Activated naive CD8-positive, alpha-beta T cell (primary cell): ENCODE measurements around the gene SCO2.

Experiments used
- H3K27ac Mint-ChIP-seq: one replicate; pipeline ENCODE4 v1.8.0; 2021; ENCODE audit warnings: mixed read lengths
- H3K27me3 Mint-ChIP-seq: one replicate; pipeline ENCODE4 v1.8.0; 2021; ENCODE audit warnings: mixed read lengths
- H3K36me3 Mint-ChIP-seq: one replicate; pipeline ENCODE4 v1.8.0; 2021; ENCODE audit warnings: mixed read lengths
- H3K4me1 Mint-ChIP-seq: one replicate; pipeline ENCODE4 v1.8.0; 2021; ENCODE audit warnings: low read depth, mixed read lengths
- H3K4me3 Mint-ChIP-seq: one replicate; pipeline ENCODE4 v1.8.0; 2021; ENCODE audit warnings: mild to moderate bottlenecking, mixed read lengths
- H3K9me3 Mint-ChIP-seq: one replicate; pipeline ENCODE4 v1.8.0; 2021; ENCODE audit warnings: low read depth, mixed read lengths

The SCO2 gene

DNA sequence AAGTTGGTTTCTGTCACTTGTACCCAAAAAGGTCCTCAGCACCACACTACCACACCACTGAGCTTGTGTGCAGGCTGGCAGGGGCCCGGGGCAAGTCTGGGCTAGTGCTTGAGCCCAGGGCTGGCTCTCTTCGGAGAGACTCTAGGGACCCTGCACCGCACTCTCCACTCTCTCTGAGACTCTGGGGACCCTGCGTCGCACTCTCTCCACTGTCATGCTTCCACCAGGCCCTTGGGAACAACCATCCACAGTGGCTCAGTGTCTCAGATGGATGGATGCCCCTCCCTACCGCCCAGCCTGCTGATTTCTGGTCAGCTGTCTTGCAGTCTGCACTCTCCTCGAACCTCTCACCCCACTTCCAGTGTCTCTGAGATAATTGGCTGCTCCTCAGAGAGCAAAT is 48.5 kb downstream of the SCO2 start:
- no peaks in the 10 kb centered on the region for H3K9me3 Mint-ChIP-seq
- H3K27me3 Mint-ChIP-seq, result no peaks in the 10 kb centered on the region
- peaks cover 31% of the 10 kb centered on the region for H3K4me1 Mint-ChIP-seq
- H3K27ac Mint-ChIP-seq, result no peak overlapping the region
- peak overlapping the region; percentile 73 for H3K4me3 Mint-ChIP-seq
- H3K36me3 Mint-ChIP-seq, result no peaks in the 10 kb centered on the region

DNA sequence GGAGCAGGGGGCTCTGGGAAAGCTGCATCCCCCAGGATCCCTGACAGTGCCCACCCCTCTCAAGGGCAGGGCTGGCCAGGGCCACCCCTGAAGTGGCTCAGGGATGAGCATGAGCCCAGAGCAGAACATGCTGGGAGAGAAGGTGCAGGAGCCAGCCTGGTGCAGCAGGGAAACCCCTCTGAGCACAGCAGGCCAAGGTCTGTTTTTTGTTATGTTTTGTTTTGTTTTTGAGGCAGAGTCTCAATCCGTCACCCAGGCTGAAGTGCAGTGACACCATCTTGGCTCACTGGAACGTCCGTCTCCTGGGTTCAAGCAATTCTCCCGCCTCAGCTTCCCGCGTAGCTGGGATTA is 49.8 kb downstream of the SCO2 start:
- H3K4me3 Mint-ChIP-seq, result peak overlapping the region; percentile 73
- no peaks in the 10 kb centered on the region for H3K9me3 Mint-ChIP-seq
- H3K27me3 Mint-ChIP-seq, result no peaks in the 10 kb centered on the region
- peak overlapping the region; percentile 54 for H3K27ac Mint-ChIP-seq
- no peaks in the 10 kb centered on the region for H3K36me3 Mint-ChIP-seq
- peaks cover 42% of the 10 kb centered on the region for H3K4me1 Mint-ChIP-seq

DNA sequence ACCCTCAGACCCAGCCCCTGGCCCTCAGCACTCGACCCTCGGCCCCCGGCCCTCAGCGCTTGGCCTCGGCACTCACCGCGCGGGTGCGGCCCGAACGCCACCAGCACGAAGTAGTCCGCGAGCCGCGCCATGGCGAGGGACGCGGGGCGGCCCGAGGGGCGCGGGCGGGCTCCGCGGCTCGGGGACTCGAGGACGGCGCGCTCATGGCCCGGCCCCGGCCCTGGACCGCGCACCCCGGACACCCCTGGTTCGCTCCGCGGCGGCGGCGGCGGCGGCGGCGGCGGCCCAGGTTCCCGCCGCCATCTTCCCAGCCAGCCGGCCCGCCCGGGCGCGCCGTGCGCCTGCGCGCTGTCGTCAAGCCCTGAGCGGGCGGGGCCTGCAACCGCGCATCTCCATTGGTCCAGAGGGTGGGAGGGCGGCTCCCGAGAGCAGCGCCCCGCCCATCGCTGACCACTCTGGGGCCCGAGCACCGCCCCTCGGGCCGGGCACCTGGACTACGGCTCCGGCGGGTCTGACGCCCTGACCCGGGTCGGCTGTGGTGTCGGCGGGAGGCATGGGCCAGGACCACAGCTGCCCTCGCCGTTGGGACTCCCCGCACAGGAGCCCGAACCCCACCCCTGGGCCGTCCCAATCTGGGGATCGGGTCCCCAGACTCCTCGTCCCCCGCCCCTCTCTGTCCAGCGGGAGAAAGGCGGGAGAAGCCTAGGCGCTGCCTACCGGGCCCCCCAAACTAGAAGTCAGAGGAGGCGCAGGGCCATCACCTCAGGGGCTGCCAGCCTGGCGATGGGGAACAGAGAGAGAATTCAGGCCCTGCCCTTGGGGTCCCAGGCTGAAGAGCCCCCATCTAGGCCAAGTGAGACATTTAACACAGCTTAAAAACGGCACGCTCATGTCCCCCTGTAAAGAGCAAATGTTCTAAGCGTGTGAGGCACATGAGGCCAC is 50.4 kb downstream of the SCO2 start, which contains the start of gene SBF1:
Gene SBF1 (minus strand): TSS at position 326 of the 942 bp plus-strand sequence. CDS start 195 bp downstream, at position 131.
- Mint-ChIP-seq H3K4me3 (peak within 1 kb of the TSS; percentile 93), H3K36me3 (no peaks in the 10 kb centered on the region), H3K27ac (peak within 1 kb of the TSS; percentile 95), H3K27me3 (no peaks in the 10 kb centered on the region), H3K4me1 (peaks cover 45% of the 10 kb centered on the region), H3K9me3 (no peaks in the 10 kb centered on the region)

DNA sequence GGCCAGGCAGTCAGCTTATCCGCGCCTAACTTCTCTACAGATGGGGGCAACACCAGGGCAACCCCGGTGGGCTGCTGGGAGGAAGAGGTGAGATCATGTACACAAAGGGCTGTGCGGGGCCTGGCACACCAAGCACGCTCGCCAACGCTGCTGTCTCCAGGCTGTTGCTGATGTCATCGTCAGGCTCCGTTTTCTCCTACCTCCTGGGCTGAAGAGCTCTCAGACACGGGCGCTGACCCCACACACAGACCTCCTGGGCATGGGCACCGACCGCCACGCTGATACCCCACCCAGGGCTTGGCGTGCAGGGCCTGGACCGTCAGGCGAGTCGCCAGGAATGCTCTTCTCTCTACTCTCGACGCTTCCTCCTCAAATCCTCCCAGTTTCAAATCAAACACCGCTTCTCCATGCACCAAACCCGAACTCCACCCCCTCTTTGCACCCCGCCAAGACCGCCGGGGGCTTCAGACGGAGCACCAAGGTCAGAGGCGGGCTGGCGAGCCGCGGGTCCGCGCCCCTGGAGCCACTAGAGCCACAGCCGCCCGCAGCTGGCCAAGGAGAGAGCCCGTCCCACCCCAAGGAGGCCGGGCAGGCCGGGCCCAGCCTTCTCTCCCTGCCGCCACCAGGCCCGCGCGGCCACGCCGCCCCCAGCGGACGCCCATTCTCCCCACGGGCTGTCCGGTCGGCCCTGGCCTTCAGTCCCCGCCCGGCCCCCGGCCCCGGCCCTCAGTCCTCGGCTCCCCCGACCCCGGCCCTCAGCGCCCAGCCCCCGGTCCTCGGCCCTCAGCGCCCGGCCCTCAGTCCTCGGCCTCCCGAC is 51.3 kb downstream of the SCO2 start:
- Mint-ChIP-seq H3K4me1 (peaks cover 48% of the 10 kb centered on the region), H3K36me3 (no peaks in the 10 kb centered on the region), H3K4me3 (peak overlapping the region; percentile 93), H3K27ac (peak overlapping the region; percentile 95), H3K9me3 (no peaks in the 10 kb centered on the region), H3K27me3 (no peaks in the 10 kb centered on the region)
